Heart right ventricle (tissue), 16 donors: Measurements from ENCODE around the gene S100P. TPM values are rescaled to one million over a fixed set of nuclear protein-coding genes. Genes with fewer than 3 reads are reported as not detected.
A peak's percentile ranks its signal among the peaks of the same experiment; 100 is the strongest.

Source experiments
- ATAC-seq, 8 donors: fragments of 200-7000 bp; cut with Tn5 transposase; one replicate each; pipeline ENCODE4 v1.9.1; 2020; ENCODE audit warnings: mild to moderate bottlenecking in 8 of 8, moderate library complexity in 8 of 8, moderate number of reproducible peaks in 1 of 8
- DNase-seq, 2 donors: peaks; one replicate each; pipeline ENCODE4 v3.0.0-alpha.2; 2020
- H3K27ac ChIP-seq, 10 donors: fragments of 200-600 bp; sonication (generic) in 2 of 10; one replicate each; pipeline versions ENCODE4 v1.5.0 to v1.8.0; 2020 to 2022; ENCODE audit warnings: mild to moderate bottlenecking in 3 of 10
- H3K27me3 ChIP-seq, 7 donors: fragments of 200-600 bp; one replicate each; pipeline ENCODE4 v1.8.0; 2021 to 2022; ENCODE audit warnings: mild to moderate bottlenecking in 2 of 7
- H3K36me3 ChIP-seq, 9 donors: fragments of 200-600 bp; sonication (generic) in 1 of 9; one replicate each; pipeline versions ENCODE4 v1.5.0 to v1.8.0; 2020 to 2022; ENCODE audit warnings: mild to moderate bottlenecking in 2 of 9
- H3K4me1 ChIP-seq, 9 donors: fragments of 200-600 bp; sonication (generic) in 1 of 9; one replicate each; pipeline versions ENCODE4 v1.5.0 to v1.8.0; 2020 to 2022; ENCODE audit warnings: mild to moderate bottlenecking in 4 of 9
- H3K4me3 ChIP-seq, 10 donors: fragments of 200-600 bp; sonication (generic) in 2 of 10; one replicate each; pipeline versions ENCODE4 v1.5.0 to v1.8.0; 2020 to 2022; ENCODE audit warnings: mild to moderate bottlenecking in 7 of 10, moderate library complexity in 2 of 10
- H3K9me3 ChIP-seq, 11 donors: fragments of 200-600 bp in 10 of 11; sonication (generic) in 2 of 11; one replicate each; pipeline versions ENCODE4 v1.5.0 to v1.8.0; 2013 to 2022; ENCODE audit warnings: mild to moderate bottlenecking in 2 of 11, control low read depth in 1 of 11, moderate library complexity in 1 of 11
- WGBS, 2 donors: extraction: QIAGEN DNeasy Blood & Tissue Kit; methylation state at CpG; one replicate each; pipeline ENCODE4 v1.1.7; 2013; ENCODE audit warnings: inconsistent platforms in 1 of 2; 5-methylcytosine and 5-hydroxymethylcytosine counted together
- intact Hi-C, 10 donors: fragments of 100-400 bp; cut with DNase I; formaldehyde crosslinking; loops; one replicate each; pipeline versions ENCODE4 v1.11.1 to v1.14.2; 2022
- polyA plus RNA-seq, 2 donors: library from polyadenylated mRNA; stranded (reverse); fragments of 200-250 nt; gene quantifications; one replicate each; pipeline ENCODE4 v1.2.3, GENCODE V29; 2013
- total RNA-seq, 10 donors: library from RNA; stranded (reverse); fragmentation: NEBNext Ultra II Directional in 3 of 10; extraction: Animal tissue kit (Norgen Biotek cat#: 25700) in 3 of 10; gene quantifications; one replicate each; pipeline versions ENCODE4 v1.2.1 to v1.2.4, GENCODE V29; 2021 to 2023
- TF ChIP-seq, protein P1 (sequence below), 9 donors: fragments of 200-600 bp; sonication (generic) in 2 of 9; IDR thresholded peaks; one replicate each; pipeline versions ENCODE4 v1.5.0 to v1.8.0; 2021 to 2022; ENCODE audit warnings: antibody characterized with exemption in 9 of 9, mild to moderate bottlenecking in 5 of 9, moderate library complexity in 1 of 9
- donor health status: Arrhythmogenic right ventricular cardiomyopathy.
- donor health status: ischemic (EF 13 %, LVEDD 7.1; RV severe dilation, severe dysfunction).
- donor health status: healthy with polysubstance abuse.
- donor health status: DM: no; HTN: yes; CAD: no.
- donor health status: DM: no; HTN: no; CAD: no.
- donor health status: ischemic (EF 25% LVEDD 6.9; RV normal size, moderate dysfunction).
- donor health status: ischemic (EF 25% LVEDD 5.7; RV mildly dilated, moderate dysfunction).
- donor health status: healthy.
- donor health status: DM: yes; HTN: yes; CAD: no.
- donor health status: Ischemic cardiomyopathy.
- donor health status: ischemic (EF 35%, LVEDD 5.7; RV mildly dilated, moderate dysfunction).
- donor health status: nonischemic (EF 11% LVEDD 7.7; RV severe dilation, severe dysfunction).
- donor health status: DM: yes; HTN: yes; CAD: no.
- donor health status: PGD.
- donor health status: ischemic (EF 29% LVEDD 5.4; RV normal size, mild dysfunction).
- donor health status: nonischemic (EF 23%, LVEDD 6.1; RV moderate dilation, normal function).

S100P gene
- total and polyA plus RNA-seq, 12 donors: 0.22 to 8.2 (median 1.4) TPM; not detected in 4

DNA sequence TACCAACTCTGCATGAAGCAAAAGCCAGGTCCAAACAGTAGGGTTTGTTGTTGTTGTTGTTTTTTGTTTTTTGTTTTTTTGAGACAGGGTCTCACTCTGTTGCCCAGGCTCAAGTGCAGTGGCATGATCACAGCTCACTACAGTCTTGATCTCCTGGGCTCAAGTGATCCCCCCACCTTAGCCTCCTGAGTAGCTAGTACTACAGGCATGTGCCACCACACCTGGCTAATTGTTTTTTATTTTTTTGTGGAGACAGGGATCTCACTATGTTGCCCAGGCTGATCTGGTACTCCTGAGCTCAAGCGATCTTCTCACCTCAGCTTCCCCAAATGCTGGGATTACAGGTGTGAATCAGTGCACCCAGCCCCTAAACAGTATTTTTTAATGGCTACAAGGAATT, 6.2 kb downstream of the S100P start:
- peaks cover 0 to 8% (median 0%) of the 10 kb centered on the region in 11 donors for H3K9me3 ChIP-seq
- WGBS, 2 donors: 96 to 100% methylated on average over 1 of the region's 1 CpG
- ATAC-seq (no peak), DNase-seq (no peak)
- peaks cover 0 to 41% (median 0%) of the 10 kb centered on the region in 9 donors for H3K36me3 ChIP-seq
- H3K4me1 ChIP-seq: peaks cover 9 to 43% (median 32%) of the 10 kb centered on the region in 9 donors
- H3K27ac ChIP-seq: no peak overlapping the region
- intact Hi-C loops: loop anchor here in 1 of 10 donors (10.0 kb wide), 1 partner anchor 55 kb away; the partner anchor contains the start of gene MRFAP1
- H3K27me3 ChIP-seq: no peaks in the 10 kb centered on the region
- no peak overlapping the region for H3K4me3 ChIP-seq
- TF ChIP-seq, protein P1, sequence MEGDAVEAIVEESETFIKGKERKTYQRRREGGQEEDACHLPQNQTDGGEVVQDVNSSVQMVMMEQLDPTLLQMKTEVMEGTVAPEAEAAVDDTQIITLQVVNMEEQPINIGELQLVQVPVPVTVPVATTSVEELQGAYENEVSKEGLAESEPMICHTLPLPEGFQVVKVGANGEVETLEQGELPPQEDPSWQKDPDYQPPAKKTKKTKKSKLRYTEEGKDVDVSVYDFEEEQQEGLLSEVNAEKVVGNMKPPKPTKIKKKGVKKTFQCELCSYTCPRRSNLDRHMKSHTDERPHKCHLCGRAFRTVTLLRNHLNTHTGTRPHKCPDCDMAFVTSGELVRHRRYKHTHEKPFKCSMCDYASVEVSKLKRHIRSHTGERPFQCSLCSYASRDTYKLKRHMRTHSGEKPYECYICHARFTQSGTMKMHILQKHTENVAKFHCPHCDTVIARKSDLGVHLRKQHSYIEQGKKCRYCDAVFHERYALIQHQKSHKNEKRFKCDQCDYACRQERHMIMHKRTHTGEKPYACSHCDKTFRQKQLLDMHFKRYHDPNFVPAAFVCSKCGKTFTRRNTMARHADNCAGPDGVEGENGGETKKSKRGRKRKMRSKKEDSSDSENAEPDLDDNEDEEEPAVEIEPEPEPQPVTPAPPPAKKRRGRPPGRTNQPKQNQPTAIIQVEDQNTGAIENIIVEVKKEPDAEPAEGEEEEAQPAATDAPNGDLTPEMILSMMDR (IDR thresholded peaks at IDR 0.05): no peak

DNA sequence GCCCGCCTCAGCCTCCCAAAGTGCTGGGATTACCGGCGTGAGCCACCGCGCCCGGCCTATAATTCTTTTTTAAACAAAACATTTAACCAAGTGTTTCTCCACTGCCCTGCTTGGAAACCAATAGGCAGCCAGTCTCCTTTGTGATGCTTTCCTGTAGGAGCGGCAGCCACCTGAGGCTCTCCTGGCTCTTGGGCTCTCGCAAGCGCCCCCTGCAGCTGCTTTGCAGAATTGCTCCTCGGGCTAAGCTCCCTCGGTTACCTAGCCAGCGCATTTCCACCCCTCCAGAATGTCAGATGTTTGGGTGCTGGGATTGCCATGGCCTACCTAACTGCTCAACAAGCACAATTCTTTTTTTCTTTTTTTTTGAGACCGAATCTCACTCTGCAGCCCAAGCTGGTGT, 7.7 kb downstream of the S100P start:
- Histone ChIP-seq H3K36me3 (peaks cover 0 to 46% (median 0%) of the 10 kb centered on the region in 9 donors), H3K27me3 (no peaks in the 10 kb centered on the region), H3K27ac (no peak overlapping the region), H3K4me1 (peaks cover 6 to 43% (median 33%) of the 10 kb centered on the region in 9 donors), H3K4me3 (no peak overlapping the region), H3K9me3 (peaks cover 0 to 8% (median 0%) of the 10 kb centered on the region in 11 donors)
- DNase-seq (no peak), ATAC-seq (no peak)
- TF ChIP-seq, protein P1 (IDR thresholded peaks at IDR 0.05): peak in 5 of 9 donors; percentile 8 to 40 (median 16)
- 79 to 86% methylated on average over 13 of the region's 13 CpGs for WGBS, 2 donors
- intact Hi-C loops: loop anchor here in 1 of 10 donors (10.0 kb wide), 1 partner anchor 57 kb away; the partner anchor contains the start of gene MRFAP1

GRCh38 chr4:6702761-6703160, 9.1 kb downstream of the S100P start:
- Histone ChIP-seq H3K36me3 (peaks cover 0 to 58% (median 0%) of the 10 kb centered on the region in 9 donors), H3K27me3 (no peaks in the 10 kb centered on the region), H3K4me1 (peaks cover 2 to 47% (median 40%) of the 10 kb centered on the region in 9 donors), H3K27ac (no peak overlapping the region), H3K9me3 (peaks cover 0 to 8% (median 0%) of the 10 kb centered on the region in 11 donors), H3K4me3 (no peak overlapping the region)
- WGBS, 2 donors: 0% methylated on average over 1 of the region's 1 CpG
- intact Hi-C loops: loop anchor here in 1 of 10 donors (10.0 kb wide), 1 partner anchor 58 kb away; the partner anchor contains the start of gene MRFAP1
- TF ChIP-seq, protein P1 (IDR thresholded peaks at IDR 0.05): no peak
- ATAC-seq (no peak), DNase-seq (no peak)

DNA sequence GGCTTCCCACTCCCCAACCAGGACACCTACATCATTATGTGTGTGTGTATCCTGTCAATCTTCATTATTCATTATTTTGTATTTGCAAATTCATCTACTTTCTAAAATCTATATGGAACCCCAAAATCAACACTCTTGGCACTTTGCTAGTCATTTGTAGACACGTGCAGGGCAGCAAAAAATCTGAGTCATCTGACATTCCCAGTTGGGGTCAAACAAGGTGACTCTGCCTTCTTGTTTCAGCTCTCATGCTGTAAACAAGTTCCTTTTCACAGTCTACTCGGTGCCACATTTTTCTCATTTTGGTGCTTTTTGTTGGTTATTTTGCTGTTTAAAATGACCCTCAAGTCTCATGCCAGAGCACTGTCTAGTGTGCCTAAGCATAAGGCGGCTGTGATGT, 10.1 kb downstream of the S100P start:
- 59 to 63% methylated on average over 3 of the region's 3 CpGs for WGBS, 2 donors
- intact Hi-C loops: loop anchor here in 1 of 10 donors (10.0 kb wide), 1 partner anchor 59 kb away; the partner anchor contains the start of gene MRFAP1
- ATAC-seq (peak in 2 of 8 donors; percentile 20 to 47), DNase-seq (no peak)
- peaks cover 2 to 57% (median 49%) of the 10 kb centered on the region in 9 donors for H3K4me1 ChIP-seq
- TF ChIP-seq, protein P1 (IDR thresholded peaks at IDR 0.05): no peak
- H3K27me3 ChIP-seq: no peaks in the 10 kb centered on the region
- H3K9me3 ChIP-seq: peaks cover 0 to 8% (median 0%) of the 10 kb centered on the region in 11 donors
- H3K27ac ChIP-seq: peak overlapping the region in 5 of 10 donors; percentile 9 to 50 (median 17)
- peaks cover 0 to 60% (median 0%) of the 10 kb centered on the region in 9 donors for H3K36me3 ChIP-seq
- no peak overlapping the region for H3K4me3 ChIP-seq
